ENCODE results near the gene NSUN5. TPM values are rescaled to one million over a fixed set of nuclear protein-coding genes. Genes with fewer than 3 reads are reported as not detected.
"Not testable (repeated sequence)": the region's sequence is repeated elsewhere in the genome, so short reads cannot be mapped to it uniquely, and the experiment has no call there.

The NSUN5 gene
- total RNA-seq, 1 donor from 2014 or later = 23.8 TPM

DNA sequence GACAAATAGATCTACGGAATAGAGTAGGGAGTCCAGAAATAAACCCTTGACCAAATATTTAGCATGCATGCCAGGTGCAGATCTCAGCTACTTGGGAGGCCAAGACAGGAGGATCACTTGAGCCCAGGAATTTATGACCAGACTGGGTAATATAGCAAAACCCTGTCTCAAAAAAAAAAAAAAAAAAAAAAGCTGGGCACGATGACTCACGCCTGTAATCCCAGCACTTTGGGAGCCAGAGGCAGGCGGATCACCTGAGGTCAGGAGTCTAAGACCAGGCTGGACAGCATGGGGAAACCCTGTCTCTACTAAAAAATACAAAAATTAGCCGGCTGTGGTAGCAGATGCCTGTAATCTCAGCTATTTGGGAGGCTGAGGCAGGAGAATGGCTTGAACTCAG, 31.4 kb downstream of the NSUN5 start:
- not testable (repeated sequence) for DNase-seq (ENCODE audit: low spot score)

DNA sequence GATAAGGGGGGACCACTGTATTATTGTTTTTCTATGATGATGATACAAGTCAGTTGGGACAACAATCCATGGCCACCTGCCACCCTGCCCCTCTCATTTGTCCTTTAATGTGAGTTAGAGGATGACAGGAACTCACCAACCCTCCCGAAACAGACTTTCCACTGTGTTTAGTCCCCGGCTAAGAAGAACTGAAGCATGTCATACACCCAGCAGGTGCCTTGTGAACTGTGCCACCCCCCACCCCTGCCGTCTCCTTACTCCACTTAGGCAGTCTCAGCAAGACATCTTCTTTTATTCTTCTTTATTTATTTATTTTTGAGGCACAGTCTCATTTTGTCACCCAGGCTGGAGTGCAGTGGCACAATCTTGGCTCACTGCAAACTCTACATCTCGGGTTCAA, 40.8 kb downstream of the NSUN5 start:
- not testable (repeated sequence) for DNase-seq (ENCODE audit: low spot score)

GRCh38 chr7:73266719-73267368, 41.8 kb downstream of the NSUN5 start:
- not testable (repeated sequence) for DNase-seq (ENCODE audit: low spot score)

DNA sequence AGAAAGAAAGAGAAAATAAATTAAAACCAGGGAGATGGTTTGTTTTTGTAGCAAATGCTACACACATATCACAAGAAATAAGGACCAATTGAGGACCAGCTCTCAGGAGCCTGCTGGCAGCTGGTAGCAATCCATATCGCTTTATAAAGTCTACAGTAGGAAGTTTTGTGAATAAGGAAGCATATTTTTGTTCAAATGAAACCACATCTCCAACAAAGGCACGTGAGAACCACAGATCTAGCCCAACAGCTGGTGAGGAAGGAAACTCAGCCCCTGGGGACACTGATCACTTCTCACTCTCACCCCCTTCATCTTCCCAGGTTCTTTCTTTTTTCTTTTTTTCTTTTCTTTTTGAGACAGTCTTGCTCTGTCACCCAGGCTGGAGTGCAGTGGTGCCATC, 46.2 kb downstream of the NSUN5 start:
- not testable (repeated sequence) for DNase-seq (ENCODE audit: low spot score)

Other genes with a start within 250 kb of the NSUN5 start
- not detected for gene SPDYE9, start 222.8 kb downstream of the NSUN5 start, total RNA-seq
- not detected for gene TRIM50, start 19.3 kb upstream of the NSUN5 start, total RNA-seq
- gene FKBP6, start 19.3 kb upstream of the NSUN5 start, total RNA-seq = not detected
- 0.21 TPM for gene FZD9, start 125.0 kb upstream of the NSUN5 start, total RNA-seq
- 65.0 TPM for gene BAZ1B, start 213.5 kb upstream of the NSUN5 start, total RNA-seq
- gene BCL7B, start 248.9 kb upstream of the NSUN5 start, total RNA-seq = 49.6 TPM

Measured in ureter (tissue), 1 donor.